Heart left ventricle (tissue), 13 donors: ENCODE data around the gene STX1B.

Source experiments
- CTCF ChIP-seq, 12 donors: fragments of 200-600 bp; sonication (generic) in 4 of 12; IDR thresholded peaks; one replicate each; pipeline versions ENCODE4 v1.5.0 to v1.8.0; 2018 to 2022; ENCODE audit warnings: antibody characterized with exemption in 12 of 12, mild to moderate bottlenecking in 5 of 12
- POLR2A ChIP-seq, 2 donors: fragments of 450-650 bp; IDR thresholded peaks; one replicate each; pipeline ENCODE4 v1.6.1; 2017; ENCODE audit warnings: antibody characterized with exemption in 2 of 2, mild to moderate bottlenecking in 2 of 2, moderate library complexity in 2 of 2
- donor health status: ischemic (EF 13 %, LVEDD 7.1; RV severe dilation, severe dysfunction).
- donor health status: DM: no; HTN: yes; CAD: no.
- donor health status: DM: no; HTN: no; CAD: no.
- donor health status: ischemic (EF 25% LVEDD 6.9; RV normal size, moderate dysfunction).
- donor health status: ischemic (EF 25% LVEDD 5.7; RV mildly dilated, moderate dysfunction).
- donor health status: ischemic (EF 35%, LVEDD 5.7; RV mildly dilated, moderate dysfunction).
- donor health status: nonischemic (EF 11% LVEDD 7.7; RV severe dilation, severe dysfunction).
- donor health status: DM: yes; HTN: yes; CAD: no.
- donor health status: PGD.
- donor health status: ischemic (EF 29% LVEDD 5.4; RV normal size, mild dysfunction).
- donor health status: nonischemic (EF 23%, LVEDD 6.1; RV moderate dilation, normal function).

GRCh38 chr16:30947541-30947858 is 62.9 kb downstream of the STX1B start:
- TF ChIP-seq CTCF (IDR thresholded peaks at IDR 0.05) (no peak), POLR2A (IDR thresholded peaks at IDR 0.05) (no peak)
